Fibroblast of lung (primary cell): ENCODE measurements around the gene TTC27. TPM values are rescaled to one million over a fixed set of nuclear protein-coding genes. Genes with fewer than 3 reads are reported as not detected.

Source experiments
- DNase-seq, 2 donors: peaks; one replicate each; pipeline versions ENCODE4 v3.0.0 to v3.0.0-alpha.2; 2010; ENCODE audit warnings: low read depth in 2 of 2
- H2AFZ ChIP-seq: 2 replicates; pipeline ENCODE4 v1.5.1; 2012; ENCODE audit warnings: low read length, control low read depth, inconsistent platforms
- H3K27ac ChIP-seq: 2 replicates; pipeline ENCODE4 v1.5.1; 2011; ENCODE audit warnings: low read length, control low read depth; ENCODE audit not compliant: insufficient read depth
- H3K27me3 ChIP-seq: 2 replicates; pipeline ENCODE4 v1.5.1; 2011; ENCODE audit warnings: mild to moderate bottlenecking, low read length; ENCODE audit not compliant: control insufficient read depth, insufficient read depth
- H3K36me3 ChIP-seq: 2 replicates; pipeline ENCODE4 v1.5.1; 2011; ENCODE audit warnings: low read length; ENCODE audit not compliant: control insufficient read depth, insufficient read depth
- H3K4me1 ChIP-seq: 2 replicates; pipeline ENCODE4 v1.5.1; 2011; ENCODE audit warnings: low read length; ENCODE audit not compliant: control insufficient read depth, insufficient read depth; ENCODE audit errors: extremely low read depth
- H3K4me2 ChIP-seq: 2 replicates; pipeline ENCODE4 v1.5.1; 2011; ENCODE audit warnings: low read length, control low read depth; ENCODE audit not compliant: insufficient read depth; ENCODE audit errors: extremely low read depth
- H3K4me3 ChIP-seq, 4 experiments: fragments of 200-600 bp in 1 of 4; sonication (generic) in 1 of 4; replicated peaks in 1 of 4; 2 replicates each; pipeline ENCODE4 v1.5.1; 2011 to 2016; ENCODE audit warnings: low read length in 4 of 4, low read depth in 3 of 4, mild to moderate bottlenecking in 3 of 4, control low read depth in 2 of 4, inconsistent platforms in 1 of 4, mixed read lengths in 1 of 4; ENCODE audit not compliant: insufficient read depth in 1 of 4; ENCODE audit errors: control extremely low read depth in 1 of 4
- H3K79me2 ChIP-seq: 2 replicates; pipeline ENCODE4 v1.5.1; 2012; ENCODE audit warnings: mild to moderate bottlenecking, low read length, inconsistent platforms; ENCODE audit not compliant: control insufficient read depth, insufficient read depth
- H3K9ac ChIP-seq: 2 replicates; pipeline ENCODE4 v1.5.1; 2011; ENCODE audit warnings: mild to moderate bottlenecking, low read length, control low read depth; ENCODE audit not compliant: insufficient read depth
- H3K9me3 ChIP-seq: 2 replicates; pipeline ENCODE4 v1.5.1; 2012; ENCODE audit warnings: low read depth, low read length; ENCODE audit not compliant: control insufficient read depth, insufficient read depth
- H4K20me1 ChIP-seq: 2 replicates; pipeline ENCODE4 v1.5.1; 2011; ENCODE audit warnings: low read length; ENCODE audit not compliant: control insufficient read depth, insufficient read depth; ENCODE audit errors: extremely low read depth
- EZH2 ChIP-seq: IDR thresholded peaks from 2 replicates; pipeline ENCODE4 v1.5.1; 2012; ENCODE audit warnings: low read length, control low read depth, mild to moderate bottlenecking; ENCODE audit errors: missing control alignments
- polyA plus RNA-seq, 2 donors: library from polyadenylated mRNA; depleted of rRNA in 1 of 2; stranded (reverse) in 1 of 2; unstranded in 1 of 2; fragments of >200 nt; gene quantifications; 2 replicates each; pipeline ENCODE4 v1.2.1, GENCODE V29; 2011 to 2012; ENCODE audit warnings: missing spikeins in 1 of 2
- total RNA-seq: library from RNA; depleted of rRNA; stranded (reverse); fragments of >200 nt; gene quantifications from 2 replicates; pipeline ENCODE4 v1.2.1, GENCODE V29; 2014
- TF ChIP-seq, protein P1 (sequence below), 2 donors: IDR thresholded peaks in 1 of 2; conservative IDR thresholded peaks in 1 of 2; 1 replicate in 1 of 2; 2 replicates in 1 of 2; pipeline ENCODE4 v1.5.1; 2011 to 2012; ENCODE audit warnings: low read length in 2 of 2, control low read depth in 1 of 2, inconsistent platforms in 1 of 2, low read depth in 1 of 2, mild to moderate bottlenecking in 1 of 2

TTC27 gene
- total and polyA plus RNA-seq, 2 donors (not counting 1 experiment from before 2014, with no cell fraction given), result 15.7 to 19.3 TPM

DNA sequence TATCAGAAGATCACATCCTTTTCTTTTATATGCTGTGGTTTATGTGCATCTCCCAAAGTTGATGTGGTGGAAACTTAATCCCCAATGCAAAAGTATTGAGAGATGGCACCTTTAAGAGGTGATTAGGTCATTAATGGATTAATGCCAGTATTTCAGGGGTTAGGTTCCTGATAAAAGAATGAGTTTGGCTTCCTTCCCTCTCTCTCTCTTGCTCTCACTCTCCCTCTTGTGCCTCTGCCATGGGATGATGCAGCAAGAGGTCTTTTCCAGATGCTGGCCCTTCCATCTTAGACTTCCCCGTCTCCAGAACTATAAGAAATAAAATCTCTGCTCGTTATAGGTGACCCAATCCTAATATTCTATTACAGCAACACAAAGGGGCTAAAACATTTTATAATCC is 85.0 kb downstream of the TTC27 start:
- Histone ChIP-seq H3K4me3 (no peak overlapping the region), H3K4me1 (peaks cover 6% of the 10 kb centered on the region), H2AFZ (no peak overlapping the region), H3K27ac (no peak overlapping the region), H3K27me3 (no peaks in the 10 kb centered on the region), H4K20me1 (no peaks in the 10 kb centered on the region), H3K4me2 (no peak overlapping the region), H3K79me2 (no peaks in the 10 kb centered on the region), H3K9me3 (no peaks in the 10 kb centered on the region), H3K36me3 (no peaks in the 10 kb centered on the region), H3K9ac (no peak overlapping the region)
- peak; percentile 30 to 75 for DNase-seq
- TF ChIP-seq, protein P1, sequence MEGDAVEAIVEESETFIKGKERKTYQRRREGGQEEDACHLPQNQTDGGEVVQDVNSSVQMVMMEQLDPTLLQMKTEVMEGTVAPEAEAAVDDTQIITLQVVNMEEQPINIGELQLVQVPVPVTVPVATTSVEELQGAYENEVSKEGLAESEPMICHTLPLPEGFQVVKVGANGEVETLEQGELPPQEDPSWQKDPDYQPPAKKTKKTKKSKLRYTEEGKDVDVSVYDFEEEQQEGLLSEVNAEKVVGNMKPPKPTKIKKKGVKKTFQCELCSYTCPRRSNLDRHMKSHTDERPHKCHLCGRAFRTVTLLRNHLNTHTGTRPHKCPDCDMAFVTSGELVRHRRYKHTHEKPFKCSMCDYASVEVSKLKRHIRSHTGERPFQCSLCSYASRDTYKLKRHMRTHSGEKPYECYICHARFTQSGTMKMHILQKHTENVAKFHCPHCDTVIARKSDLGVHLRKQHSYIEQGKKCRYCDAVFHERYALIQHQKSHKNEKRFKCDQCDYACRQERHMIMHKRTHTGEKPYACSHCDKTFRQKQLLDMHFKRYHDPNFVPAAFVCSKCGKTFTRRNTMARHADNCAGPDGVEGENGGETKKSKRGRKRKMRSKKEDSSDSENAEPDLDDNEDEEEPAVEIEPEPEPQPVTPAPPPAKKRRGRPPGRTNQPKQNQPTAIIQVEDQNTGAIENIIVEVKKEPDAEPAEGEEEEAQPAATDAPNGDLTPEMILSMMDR (conservative IDR thresholded peaks at IDR 0.05 in 1 of 2, IDR thresholded peaks at IDR 0.05 in 1 of 2; ENCODE audit: low read depth in 1 of 2, low read length in 2 of 2), result no peak
- TF ChIP-seq EZH2, result no peak

DNA sequence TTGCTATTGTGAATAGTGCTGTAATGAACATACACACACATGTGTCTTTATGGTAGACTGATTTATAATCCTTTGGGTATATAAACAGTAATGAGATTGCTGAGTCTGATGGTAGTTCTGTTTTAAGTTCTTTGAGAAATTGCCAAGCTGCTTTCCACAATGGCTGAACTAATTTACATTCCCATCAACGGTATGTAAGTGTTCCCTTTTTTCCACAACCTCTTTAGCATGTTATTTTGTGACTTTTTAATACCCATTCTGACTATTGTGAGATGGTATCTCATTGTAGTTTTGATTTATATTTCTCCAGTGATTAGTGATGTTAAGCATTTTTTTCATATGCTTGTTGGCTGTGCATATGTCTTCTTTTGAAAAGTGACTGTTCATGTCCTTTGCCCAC is 86.7 kb downstream of the TTC27 start:
- Histone ChIP-seq H3K27me3 (no peaks in the 10 kb centered on the region), H3K27ac (no peak overlapping the region)
- TF ChIP-seq EZH2, result no peak
- TF ChIP-seq, protein P1 (conservative IDR thresholded peaks at IDR 0.05 in 1 of 2, IDR thresholded peaks at IDR 0.05 in 1 of 2; ENCODE audit: low read depth in 1 of 2, low read length in 2 of 2), result no peak

GRCh38 chr2:32715391-32715841 is 87.6 kb downstream of the TTC27 start:
- H3K27ac ChIP-seq, result no peak overlapping the region
- H3K4me3 ChIP-seq, result no peak overlapping the region
- peak in 1 of 2 donors; percentile 67 for DNase-seq
- no peak overlapping the region for H3K4me2 ChIP-seq
- H3K4me1 ChIP-seq, result peaks cover 6% of the 10 kb centered on the region
- no peaks in the 10 kb centered on the region for H4K20me1 ChIP-seq
- H3K79me2 ChIP-seq, result no peaks in the 10 kb centered on the region
- TF ChIP-seq, protein P1 (conservative IDR thresholded peaks at IDR 0.05 in 1 of 2, IDR thresholded peaks at IDR 0.05 in 1 of 2; ENCODE audit: low read depth in 1 of 2, low read length in 2 of 2), result no peak
- no peak for TF ChIP-seq EZH2
- no peaks in the 10 kb centered on the region for H3K27me3 ChIP-seq
- H3K9me3 ChIP-seq, result no peaks in the 10 kb centered on the region
- H2AFZ ChIP-seq, result no peak overlapping the region
- H3K36me3 ChIP-seq, result no peaks in the 10 kb centered on the region
- H3K9ac ChIP-seq, result no peak overlapping the region

More for the DNA sequence above, 86.7 kb downstream of the TTC27 start:
- Histone ChIP-seq H3K4me1 (peaks cover 6% of the 10 kb centered on the region), H3K4me3 (no peak overlapping the region), H4K20me1 (no peaks in the 10 kb centered on the region), H3K9me3 (no peaks in the 10 kb centered on the region), H3K79me2 (no peaks in the 10 kb centered on the region), H2AFZ (no peak overlapping the region), H3K36me3 (no peaks in the 10 kb centered on the region), H3K4me2 (no peak overlapping the region), H3K9ac (no peak overlapping the region)
- DNase-seq, result peak in 1 of 2 donors; percentile 7
